OCI-LY7 (cell line): ENCODE measurements around the gene CPNE7. TPM values are rescaled to one million over a fixed set of nuclear protein-coding genes. Genes with fewer than 3 reads are reported as not detected.

ENCODE experiments used
- BruUV-seq: library from RNA; stranded (reverse); fragments of 400-500 nt; replicated peaks from 2 replicates; lab custom pipeline; 2021; lab: Mats Ljungman, UMichigan
- CTCF ChIA-PET: fragments of 300-600 bp; sonication (Branson Sonifier 250); formaldehyde crosslinking; loops from one replicate; lab custom pipeline; 2022; ENCODE audit warnings: antibody characterized with exemption; ENCODE audit not compliant: unreplicated experiment; lab: Charles Lee
- POLR2A ChIA-PET: fragments of 300-600 bp; sonication (Branson Sonifier 250); formaldehyde crosslinking; loops from one replicate; lab custom pipeline; 2022; ENCODE audit warnings: antibody characterized with exemption; lab: Charles Lee
- DNase-seq: peaks from one replicate; pipeline ENCODE4 v3.0.0-alpha.2; 2015; ENCODE audit warnings: low spot score
- H2AFZ ChIP-seq: fragments of 200-600 bp; sonication (generic), shearing (Covaris generic); 2 replicates; pipeline ENCODE4 v1.6.1; 2014; ENCODE audit warnings: mild to moderate bottlenecking, antibody characterized with exemption, low read length, moderate library complexity
- H3K27ac ChIP-seq: fragments of 200-600 bp; sonication (generic); 2 replicates; pipeline ENCODE4 v1.5.1; 2014; ENCODE audit warnings: mixed run types, low read depth, mild to moderate bottlenecking, moderate library complexity, low read length, inconsistent platforms; ENCODE audit not compliant: poor library complexity, severe bottlenecking
- H3K36me3 ChIP-seq: fragments of 200-600 bp; sonication (generic); 2 replicates; pipeline ENCODE4 v1.6.1; 2014; ENCODE audit warnings: mild to moderate bottlenecking, antibody characterized with exemption, low read length, moderate library complexity, mixed read lengths; ENCODE audit not compliant: insufficient read depth
- H3K4me1 ChIP-seq: fragments of 200-600 bp; sonication (generic); 2 replicates; pipeline ENCODE4 v1.5.1; 2014; ENCODE audit warnings: mild to moderate bottlenecking, low read length; ENCODE audit not compliant: insufficient read depth, poor library complexity, severe bottlenecking
- H3K4me2 ChIP-seq: fragments of 200-600 bp; sonication (generic); 2 replicates; pipeline ENCODE4 v1.6.1; 2014; ENCODE audit warnings: mild to moderate bottlenecking, low read length
- H3K4me3 ChIP-seq: fragments of 200-600 bp; sonication (generic); 2 replicates; pipeline ENCODE4 v1.5.1; 2014; ENCODE audit warnings: mild to moderate bottlenecking, low read depth, low read length; ENCODE audit not compliant: poor library complexity, severe bottlenecking
- H3K79me2 ChIP-seq: fragments of 200-600 bp; sonication (generic); 2 replicates; pipeline ENCODE4 v1.6.1; 2016; ENCODE audit warnings: low read depth, mild to moderate bottlenecking, low read length, moderate library complexity, mixed read lengths; ENCODE audit not compliant: insufficient read depth
- H3K9me2 ChIP-seq: fragments of 200-600 bp; sonication (generic); 2 replicates; pipeline ENCODE4 v1.6.1; 2016; ENCODE audit warnings: mild to moderate bottlenecking, low read length, mixed read lengths; ENCODE audit not compliant: insufficient read depth
- H3K9me3 ChIP-seq: fragments of 200-600 bp; sonication (generic); 2 replicates; pipeline ENCODE4 v1.6.1; 2014; ENCODE audit warnings: mild to moderate bottlenecking, mixed run types, low read length, mixed read lengths
- H4K20me1 ChIP-seq: fragments of 200-600 bp; sonication (generic); 2 replicates; pipeline ENCODE4 v1.6.1; 2014; ENCODE audit warnings: mild to moderate bottlenecking, antibody characterized with exemption, low read length, moderate library complexity, mixed read lengths; ENCODE audit not compliant: insufficient read depth
- EZH2phosphoT487 ChIP-seq: fragments of 200-600 bp; sonication (generic); IDR thresholded peaks from 2 replicates; pipeline ENCODE4 v1.6.1; 2018; ENCODE audit warnings: low read depth, borderline replicate concordance, mild to moderate bottlenecking, mixed run types, antibody characterized with exemption, low read length, moderate library complexity, mixed read lengths
- intact Hi-C: fragments of 100-400 bp; cut with micrococcal nuclease; formaldehyde crosslinking; loops from one replicate; pipeline ENCODE4 v1.10.0; 2022; ENCODE audit not compliant: unreplicated experiment
- total RNA-seq, 2 experiments: library from RNA; depleted of rRNA in 1 of 2; stranded (reverse); fragments of >200 nt in 1 of 2; shearing (Covaris generic) in 1 of 2; gene quantifications; 2 replicates each; pipeline ENCODE4 v1.2.3, GENCODE V29; 2014 to 2022
- TF ChIP-seq, protein P1 (sequence below): fragments of 200-600 bp; sonication (generic); conservative IDR thresholded peaks from 2 replicates; pipeline ENCODE4 v1.5.1; 2014; ENCODE audit warnings: mild to moderate bottlenecking, antibody characterized with exemption, low read length, moderate library complexity, mixed read lengths

Gene CPNE7
- total RNA-seq, 2 experiments from 2014 or later, result not detected

DNA sequence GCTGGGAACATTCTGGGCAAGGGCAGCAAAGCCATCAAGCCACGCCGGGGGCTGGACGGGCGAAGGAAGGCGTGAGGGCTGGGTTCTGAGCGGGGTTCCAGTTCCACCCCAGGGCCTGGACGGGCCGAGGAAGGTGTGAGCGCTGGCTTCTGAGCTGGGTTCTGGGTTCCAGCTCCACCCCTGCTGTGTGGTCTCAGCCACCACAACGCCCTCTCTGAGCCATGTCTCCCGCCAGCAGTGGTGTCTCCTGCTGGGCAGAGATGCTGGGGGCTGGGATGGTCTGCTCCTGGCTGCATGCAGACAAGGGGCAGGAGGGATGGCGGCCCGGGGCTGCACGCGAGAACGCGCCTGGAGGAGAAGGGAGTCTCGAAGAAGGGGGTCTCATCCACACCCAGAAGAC is 3.9 kb upstream of the CPNE7 start:
- no peak overlapping the region for H3K4me2 ChIP-seq
- H3K79me2 ChIP-seq, result no peaks in the 10 kb centered on the region
- no peak overlapping the region for H3K27ac ChIP-seq
- H3K36me3 ChIP-seq, result no peaks in the 10 kb centered on the region
- CTCF ChIA-PET, result no interaction called here
- H3K4me3 ChIP-seq, result no peak overlapping the region
- H3K4me1 ChIP-seq, result peaks cover 23% of the 10 kb centered on the region
- no peak overlapping the region; the same call in 1 of the 2 replicates for H2AFZ ChIP-seq
- H3K9me2 ChIP-seq, result no peaks in the 10 kb centered on the region
- no peak for TF ChIP-seq EZH2phosphoT487
- TF ChIP-seq, protein P1, sequence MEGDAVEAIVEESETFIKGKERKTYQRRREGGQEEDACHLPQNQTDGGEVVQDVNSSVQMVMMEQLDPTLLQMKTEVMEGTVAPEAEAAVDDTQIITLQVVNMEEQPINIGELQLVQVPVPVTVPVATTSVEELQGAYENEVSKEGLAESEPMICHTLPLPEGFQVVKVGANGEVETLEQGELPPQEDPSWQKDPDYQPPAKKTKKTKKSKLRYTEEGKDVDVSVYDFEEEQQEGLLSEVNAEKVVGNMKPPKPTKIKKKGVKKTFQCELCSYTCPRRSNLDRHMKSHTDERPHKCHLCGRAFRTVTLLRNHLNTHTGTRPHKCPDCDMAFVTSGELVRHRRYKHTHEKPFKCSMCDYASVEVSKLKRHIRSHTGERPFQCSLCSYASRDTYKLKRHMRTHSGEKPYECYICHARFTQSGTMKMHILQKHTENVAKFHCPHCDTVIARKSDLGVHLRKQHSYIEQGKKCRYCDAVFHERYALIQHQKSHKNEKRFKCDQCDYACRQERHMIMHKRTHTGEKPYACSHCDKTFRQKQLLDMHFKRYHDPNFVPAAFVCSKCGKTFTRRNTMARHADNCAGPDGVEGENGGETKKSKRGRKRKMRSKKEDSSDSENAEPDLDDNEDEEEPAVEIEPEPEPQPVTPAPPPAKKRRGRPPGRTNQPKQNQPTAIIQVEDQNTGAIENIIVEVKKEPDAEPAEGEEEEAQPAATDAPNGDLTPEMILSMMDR, result no peak
- intact Hi-C loops, result loop anchor here (5.0 kb wide), 1 partner anchor 71 kb away; no protein-coding TSS in a partner anchor
- H4K20me1 ChIP-seq, result no peaks in the 10 kb centered on the region
- DNase-seq, result no peak
- no TSS peak for BruUV-seq
- POLR2A ChIA-PET, result no interaction called here
- H3K9me3 ChIP-seq, result no peaks in the 10 kb centered on the region

DNA sequence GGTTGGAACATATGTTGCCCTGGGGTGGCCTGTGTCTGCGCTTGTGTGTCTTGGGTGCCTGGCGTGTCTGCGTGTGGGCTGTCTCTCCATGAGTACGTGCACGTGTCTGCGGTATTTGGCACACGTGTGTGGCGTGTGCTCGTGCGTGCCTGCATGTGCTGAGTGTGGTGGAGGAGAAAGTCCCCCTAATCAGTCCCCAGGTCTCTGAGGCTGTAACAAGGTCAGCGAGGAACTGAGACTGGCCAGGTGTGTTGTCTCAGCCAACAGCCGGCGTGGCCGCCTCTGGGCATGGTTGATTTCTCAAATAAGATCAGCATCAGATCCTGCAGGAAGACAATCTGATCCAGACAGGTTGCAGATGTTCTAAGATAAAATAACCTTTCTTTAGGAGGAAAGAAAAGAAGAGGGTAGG is 3.5 kb upstream of the CPNE7 start:
- DNase-seq, result peak; percentile 33
- Histone ChIP-seq H3K4me3 (no peak overlapping the region), H4K20me1 (no peaks in the 10 kb centered on the region), H3K9me2 (no peaks in the 10 kb centered on the region), H3K4me1 (peaks cover 23% of the 10 kb centered on the region), H3K79me2 (no peaks in the 10 kb centered on the region), H3K36me3 (no peaks in the 10 kb centered on the region), H3K4me2 (peak overlapping the region; percentile 40; the same call in 1 of the 2 replicates), H2AFZ (peak overlapping the region; percentile 3; the same call in 1 of the 2 replicates), H3K9me3 (no peaks in the 10 kb centered on the region), H3K27ac (peak overlapping the region; percentile 29)
- intact Hi-C loops, result loop anchor here (5.0 kb wide), 1 partner anchor 70 kb away; no protein-coding TSS in a partner anchor
- POLR2A ChIA-PET, result interaction anchor here (0.6 kb wide), 1 partner anchor 293 kb away, joined by 3 read pairs; no protein-coding TSS in a partner anchor
- TF ChIP-seq EZH2phosphoT487, result no peak
- TF ChIP-seq, protein P1, result no peak
- CTCF ChIA-PET, result no interaction called here
- no TSS peak for BruUV-seq

DNA sequence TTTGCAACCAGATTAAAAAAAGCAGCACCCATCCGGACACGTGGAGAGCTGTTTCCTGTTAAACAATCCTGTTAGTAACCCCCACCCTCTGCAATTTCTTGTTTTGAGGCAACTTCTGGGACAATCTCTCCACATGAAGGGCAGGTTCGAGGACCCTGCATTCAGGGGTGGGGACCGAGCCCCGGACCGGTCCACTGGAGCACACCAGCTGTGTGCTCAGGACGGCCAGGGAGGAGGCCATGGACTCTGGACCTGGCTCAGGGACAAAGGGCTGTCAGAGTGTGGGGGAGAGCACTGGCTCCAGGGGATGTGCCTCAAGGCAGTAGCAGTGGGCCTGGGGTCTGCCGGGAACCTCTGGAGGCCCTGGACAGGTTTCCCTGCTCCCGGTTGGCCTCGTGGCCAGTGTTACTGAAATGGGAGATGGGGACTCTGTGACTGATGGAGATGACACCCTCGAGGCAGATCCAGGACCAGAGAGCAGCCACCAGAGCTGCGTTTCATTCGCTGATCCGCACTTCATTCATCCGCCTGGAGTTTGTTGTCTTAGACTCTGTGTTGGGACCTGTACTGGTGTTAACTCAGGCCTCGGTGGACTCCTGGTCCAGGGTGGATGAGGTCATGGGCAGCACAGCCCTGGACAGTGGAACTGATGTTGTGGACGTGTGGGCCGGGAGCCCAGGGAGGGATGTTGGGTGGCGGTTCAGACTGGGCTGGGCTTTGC is 2.9 kb upstream of the CPNE7 start:
- Histone ChIP-seq H3K36me3 (no peaks in the 10 kb centered on the region), H3K4me2 (peak overlapping the region; percentile 40), H3K79me2 (no peaks in the 10 kb centered on the region), H3K9me3 (no peaks in the 10 kb centered on the region), H3K9me2 (no peaks in the 10 kb centered on the region), H3K27ac (peak overlapping the region; percentile 29), H3K4me1 (peaks cover 23% of the 10 kb centered on the region), H2AFZ (peak overlapping the region; percentile 3; the same call in 1 of the 2 replicates), H4K20me1 (no peaks in the 10 kb centered on the region), H3K4me3 (no peak overlapping the region)
- DNase-seq, result no peak
- intact Hi-C loops, result loop anchor here (5.0 kb wide), 1 partner anchor 70 kb away; no protein-coding TSS in a partner anchor
- TF ChIP-seq, protein P1, result no peak
- TF ChIP-seq EZH2phosphoT487, result no peak
- ChIA-PET CTCF (no interaction called here), POLR2A (interaction anchor here (0.6 kb wide), 1 partner anchor 292 kb away, joined by 3 read pairs; no protein-coding TSS in a partner anchor)
- no TSS peak for BruUV-seq
